ENCODE measurements around the gene ASB4.
"Not testable (repeated sequence)": the region's sequence is repeated elsewhere in the genome, so short reads cannot be mapped to it uniquely, and the experiment has no call there.

ASB4 gene

DNA sequence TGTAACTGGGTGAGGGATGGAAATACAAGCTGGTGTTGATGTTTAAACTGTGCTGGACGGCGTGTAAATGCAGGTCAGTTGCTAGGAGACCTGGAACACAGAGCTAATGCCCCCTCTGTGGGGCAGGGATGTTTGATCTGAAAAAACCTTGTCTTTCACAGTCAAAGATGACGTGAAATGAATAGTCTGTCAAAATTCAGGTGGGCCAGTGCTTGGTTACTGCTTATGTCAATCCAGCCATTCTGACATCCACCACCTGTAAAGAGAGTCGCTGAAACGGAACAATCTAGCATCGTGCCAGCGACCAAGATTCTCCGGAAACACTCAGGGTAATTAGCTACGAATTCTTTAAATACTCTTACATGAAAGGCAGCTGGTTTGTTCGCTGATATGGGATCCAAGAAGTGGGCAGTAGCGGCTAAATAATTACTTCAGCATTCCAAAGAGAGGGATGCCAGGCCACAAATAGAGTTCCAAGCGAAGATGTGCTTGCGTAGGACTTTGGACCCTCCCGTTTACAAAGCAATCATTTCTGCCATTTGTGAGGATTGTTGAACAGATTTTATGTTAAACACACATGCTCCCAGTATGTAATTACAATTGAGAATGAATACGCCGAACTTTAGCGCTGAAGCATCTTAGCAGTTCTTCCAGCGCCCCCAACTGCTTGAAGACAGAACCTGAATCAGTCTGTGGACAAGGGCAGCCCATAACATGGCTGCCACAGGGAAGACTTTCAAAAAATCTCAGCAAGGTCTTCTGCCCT lies 7.3 kb upstream of the ASB4 start:
- peak; percentile 24 for DNase-seq (ENCODE audit: low spot score)

DNA sequence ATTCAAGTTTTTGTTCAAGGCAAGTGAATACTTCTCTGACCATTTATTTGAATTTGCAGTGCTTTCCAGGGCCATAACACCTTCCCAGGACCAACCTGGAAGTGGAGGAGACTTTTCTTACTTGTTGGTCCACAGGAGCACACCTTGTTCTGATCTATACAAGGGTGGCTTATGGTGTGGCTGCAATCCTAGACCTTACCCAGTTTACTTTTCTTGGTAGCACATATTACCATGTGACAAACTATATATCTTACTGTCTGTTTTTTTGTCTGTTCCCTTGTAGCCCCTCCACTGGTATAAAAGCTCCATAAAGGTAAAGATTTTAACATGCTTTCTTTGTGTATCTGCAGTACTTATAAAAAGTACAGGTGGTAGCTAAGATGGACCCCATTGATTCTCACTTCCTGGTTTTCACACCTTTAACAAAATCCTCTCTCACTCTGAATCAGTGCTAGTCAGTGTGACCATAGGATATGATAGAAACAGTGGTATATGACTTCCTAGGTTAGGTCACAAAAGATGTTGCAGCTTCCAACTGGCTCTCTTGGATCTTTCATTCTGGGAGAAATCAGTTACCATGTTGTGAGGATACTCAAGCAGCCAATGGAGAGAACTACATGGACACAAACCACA lies 5.6 kb upstream of the ASB4 start:
- no peak for DNase-seq (ENCODE audit: low spot score)

DNA sequence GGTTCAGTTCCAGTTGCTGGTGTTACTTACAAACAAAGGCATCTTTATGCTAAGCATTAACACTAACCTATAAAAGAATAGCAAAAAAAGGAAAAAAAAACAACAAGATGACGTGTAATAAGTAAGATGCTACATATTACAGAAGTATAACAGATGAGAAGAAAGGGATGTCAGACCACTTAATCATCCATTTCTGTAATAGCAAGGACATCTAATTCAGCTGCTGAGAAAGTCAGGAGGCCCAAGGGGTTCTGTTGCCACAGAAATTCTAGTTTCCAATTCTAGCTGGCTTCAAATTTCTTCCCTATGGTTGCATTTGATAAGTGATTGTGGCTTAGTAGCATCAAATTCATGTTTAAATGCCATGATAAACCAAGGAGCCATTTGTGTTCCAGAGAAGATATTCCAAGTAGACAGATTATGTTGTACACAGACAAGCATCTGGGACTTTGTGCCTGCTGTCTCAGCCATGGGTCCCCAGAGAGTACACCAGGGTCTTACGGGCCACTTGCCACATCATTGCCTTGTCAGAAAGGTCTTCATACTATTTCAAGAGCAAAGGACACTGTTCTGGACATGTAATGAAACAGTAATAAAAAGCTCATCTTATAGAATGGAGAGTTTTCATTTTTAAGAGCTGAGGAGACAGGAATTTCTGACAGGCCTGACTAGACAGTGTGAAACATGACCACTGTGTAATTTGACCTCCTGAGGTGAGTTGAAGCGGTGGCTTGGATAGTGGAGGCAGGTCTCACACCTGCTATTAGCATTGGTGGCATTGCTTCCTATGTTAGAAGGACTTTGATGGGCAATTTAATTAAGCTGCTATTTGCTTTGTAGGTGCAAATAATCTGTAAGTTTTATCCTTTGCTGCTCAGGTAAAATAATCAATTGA lies 4.2 kb upstream of the ASB4 start:
- DNase-seq (ENCODE audit: low spot score): no peak

DNA sequence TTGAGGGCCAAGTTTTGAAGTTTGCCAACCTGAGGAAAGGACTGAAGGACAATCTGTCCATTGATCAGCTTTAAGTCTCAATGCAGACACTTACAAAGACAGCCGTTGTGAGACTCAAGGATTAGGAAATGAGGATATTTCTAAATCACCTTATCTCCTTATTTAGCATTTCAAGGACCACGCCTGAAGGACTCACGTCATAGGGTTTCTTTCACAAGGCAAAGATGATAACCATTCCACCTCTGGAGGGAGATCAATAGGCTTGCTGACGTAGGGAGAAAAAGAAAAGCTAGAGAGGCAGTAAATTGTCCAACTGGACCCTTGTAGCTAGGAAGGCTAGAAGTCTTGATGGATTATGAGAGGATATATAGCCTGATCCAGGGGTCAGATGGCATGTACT lies 3.3 kb upstream of the ASB4 start:
- no peak for DNase-seq (ENCODE audit: low spot score)

DNA sequence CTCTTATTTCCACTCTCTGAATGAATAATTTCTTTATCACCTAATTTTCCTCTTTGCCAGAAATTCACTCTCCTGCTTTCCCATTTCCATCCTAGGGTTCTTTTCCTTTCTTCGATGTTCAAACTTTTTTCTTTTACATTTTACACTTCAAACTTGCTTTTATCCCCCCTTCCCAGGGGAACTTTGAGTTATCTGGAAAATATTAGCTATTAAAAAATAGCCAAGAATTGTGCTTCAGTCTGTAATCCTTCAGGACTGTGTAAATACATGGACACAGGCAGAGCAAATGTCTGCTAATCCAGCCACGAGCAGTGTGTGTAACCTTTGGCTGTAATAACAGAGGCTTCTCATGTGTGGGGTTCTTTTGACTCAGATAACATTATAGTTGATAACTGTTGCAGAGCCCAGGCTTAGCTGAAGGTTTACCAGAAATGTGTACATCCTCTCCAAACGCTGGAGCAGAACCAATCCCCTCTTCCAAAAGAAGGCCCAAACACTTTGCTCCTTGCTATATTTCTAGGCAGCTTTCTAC lies 4.6 kb downstream of the ASB4 start:
- DNase-seq (ENCODE audit: low spot score): no peak

DNA sequence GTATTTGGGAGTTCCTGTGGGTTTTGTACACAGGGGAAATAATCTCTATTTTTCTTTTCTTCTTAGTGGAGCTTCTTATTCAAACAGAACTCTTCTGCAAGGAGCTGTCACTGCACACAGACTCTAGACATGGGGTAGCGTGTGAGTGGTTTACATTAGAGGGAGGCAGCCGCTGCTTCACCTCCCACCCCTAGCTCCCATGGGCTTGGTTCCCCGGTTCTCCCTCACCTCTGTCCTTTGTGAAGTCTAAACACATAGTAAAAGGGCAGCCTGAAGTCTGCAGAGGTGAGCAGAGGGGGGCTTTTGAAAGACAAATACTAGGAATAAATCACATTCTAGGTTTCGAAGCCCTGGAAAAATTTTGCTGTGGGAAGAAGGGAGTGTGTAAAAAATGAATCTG lies 5.5 kb downstream of the ASB4 start:
- DNase-seq (ENCODE audit: low spot score): no peak

DNA sequence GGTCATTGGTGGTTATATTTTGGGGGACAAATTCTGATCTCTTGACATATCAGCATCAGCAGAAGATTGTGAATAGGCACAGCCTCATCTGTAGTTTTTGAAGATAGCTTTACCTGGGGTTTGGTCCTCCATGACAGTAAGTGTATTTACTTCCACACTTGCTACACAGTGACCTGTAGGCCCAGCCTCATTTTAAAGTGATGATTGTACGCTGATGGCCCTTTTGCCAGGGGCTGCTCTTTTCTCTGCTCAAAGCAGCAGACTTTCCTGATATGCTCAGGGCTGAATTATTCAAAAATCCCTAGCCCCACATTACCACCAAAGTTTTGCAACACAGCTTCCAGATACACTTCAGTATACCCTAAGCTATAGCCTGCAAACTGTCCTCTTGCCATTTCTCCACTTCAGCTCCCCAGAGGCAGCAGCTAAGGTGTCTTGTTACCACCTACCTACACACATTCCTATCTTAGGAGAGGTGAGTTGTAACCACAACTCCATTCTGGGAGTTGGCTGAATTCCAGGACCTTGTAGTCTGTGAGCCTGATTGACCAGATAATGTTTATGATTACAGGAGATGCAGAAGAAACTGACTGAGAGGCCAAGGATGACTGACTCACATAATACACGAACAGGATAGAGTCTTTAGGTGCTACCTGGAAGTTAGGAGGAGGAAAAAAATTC lies 6.0 kb downstream of the ASB4 start:
- DNase-seq (ENCODE audit: low spot score): no peak

DNA sequence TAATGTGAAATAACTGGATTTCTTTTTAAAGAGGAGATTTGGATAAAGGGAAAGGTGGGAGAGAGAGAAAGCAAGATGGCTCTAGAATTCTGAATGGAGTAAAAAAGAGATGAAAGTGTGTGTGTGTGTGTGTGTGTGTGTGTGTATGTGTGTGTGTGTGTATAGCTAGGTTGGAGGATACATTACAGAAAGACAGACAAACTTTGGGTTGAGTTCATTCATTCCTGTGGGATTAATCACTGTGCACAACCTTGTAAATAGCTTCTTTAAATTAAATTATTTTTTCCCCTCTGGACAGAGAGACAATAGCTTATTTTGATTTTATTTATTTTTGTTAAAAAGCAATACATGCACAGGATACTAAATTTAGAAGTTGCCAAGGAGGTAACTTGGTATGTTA lies 7.5 kb downstream of the ASB4 start:
- no peak for DNase-seq (ENCODE audit: low spot score)

DNA sequence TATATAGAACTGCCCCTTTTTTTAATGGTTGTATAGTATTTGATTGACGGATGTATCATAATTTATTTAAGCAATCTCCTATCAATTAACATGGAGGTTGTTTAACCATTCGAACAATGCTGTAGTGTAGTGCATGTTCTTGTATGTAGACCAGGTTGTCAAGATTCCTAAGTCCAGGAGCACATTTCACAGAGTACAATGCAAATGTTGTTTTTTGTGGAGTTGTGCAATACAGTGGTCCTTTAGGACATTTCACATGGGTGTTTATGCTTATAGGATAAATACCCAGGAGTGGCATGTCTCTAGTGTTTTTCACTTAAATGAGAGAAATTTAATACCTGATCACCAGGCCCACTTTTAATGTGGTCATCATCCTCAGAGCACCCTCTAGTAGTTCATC lies 8.1 kb downstream of the ASB4 start:
- DNase-seq (ENCODE audit: low spot score): no peak

DNA sequence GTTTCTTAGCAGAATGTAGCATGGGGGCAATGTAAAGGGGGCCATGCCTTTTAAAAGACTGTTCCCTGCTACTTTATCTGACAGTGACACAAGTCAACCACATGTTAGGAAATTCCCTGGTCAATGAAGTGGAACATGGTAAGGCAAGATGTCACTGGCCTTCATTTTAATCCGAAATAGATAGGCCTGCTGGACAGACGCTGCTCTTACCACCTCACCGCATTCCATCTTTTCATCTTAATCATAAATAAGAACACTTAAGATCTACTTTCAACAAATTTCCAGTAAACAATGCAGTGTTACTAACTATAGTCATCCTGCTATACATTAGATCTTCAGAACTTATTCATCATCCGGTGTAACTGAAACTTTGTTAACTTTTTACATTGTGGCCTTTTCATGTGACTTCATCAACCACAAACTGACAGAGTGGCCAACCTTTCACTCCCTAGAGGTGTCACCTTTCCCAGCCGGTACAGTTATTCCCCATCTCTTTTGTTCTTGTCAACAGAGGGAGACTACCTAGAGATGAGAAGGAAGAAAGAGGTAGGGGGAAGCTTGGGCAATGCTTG lies 15.6 kb downstream of the ASB4 start:
- DNase-seq (ENCODE audit: low spot score): no peak

DNA sequence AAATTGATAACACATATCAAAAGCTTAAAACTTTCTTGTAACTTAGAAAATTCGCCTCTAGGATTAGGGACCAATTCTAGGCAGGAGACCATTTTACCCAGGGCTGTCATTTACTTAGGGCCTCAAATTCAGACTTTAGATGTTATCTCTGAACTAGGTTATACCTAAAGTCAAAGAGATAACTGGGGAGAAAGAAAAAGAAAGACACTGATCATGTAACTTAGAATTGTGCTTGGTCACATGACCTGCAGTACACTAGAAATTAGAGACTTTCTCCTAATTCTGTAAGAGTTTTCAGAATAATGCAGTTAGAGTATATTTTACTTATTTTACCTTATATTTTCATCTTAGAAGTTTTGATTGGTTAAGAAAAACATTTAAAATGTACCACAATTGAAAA lies 16.7 kb downstream of the ASB4 start:
- no peak for DNase-seq (ENCODE audit: low spot score)

DNA sequence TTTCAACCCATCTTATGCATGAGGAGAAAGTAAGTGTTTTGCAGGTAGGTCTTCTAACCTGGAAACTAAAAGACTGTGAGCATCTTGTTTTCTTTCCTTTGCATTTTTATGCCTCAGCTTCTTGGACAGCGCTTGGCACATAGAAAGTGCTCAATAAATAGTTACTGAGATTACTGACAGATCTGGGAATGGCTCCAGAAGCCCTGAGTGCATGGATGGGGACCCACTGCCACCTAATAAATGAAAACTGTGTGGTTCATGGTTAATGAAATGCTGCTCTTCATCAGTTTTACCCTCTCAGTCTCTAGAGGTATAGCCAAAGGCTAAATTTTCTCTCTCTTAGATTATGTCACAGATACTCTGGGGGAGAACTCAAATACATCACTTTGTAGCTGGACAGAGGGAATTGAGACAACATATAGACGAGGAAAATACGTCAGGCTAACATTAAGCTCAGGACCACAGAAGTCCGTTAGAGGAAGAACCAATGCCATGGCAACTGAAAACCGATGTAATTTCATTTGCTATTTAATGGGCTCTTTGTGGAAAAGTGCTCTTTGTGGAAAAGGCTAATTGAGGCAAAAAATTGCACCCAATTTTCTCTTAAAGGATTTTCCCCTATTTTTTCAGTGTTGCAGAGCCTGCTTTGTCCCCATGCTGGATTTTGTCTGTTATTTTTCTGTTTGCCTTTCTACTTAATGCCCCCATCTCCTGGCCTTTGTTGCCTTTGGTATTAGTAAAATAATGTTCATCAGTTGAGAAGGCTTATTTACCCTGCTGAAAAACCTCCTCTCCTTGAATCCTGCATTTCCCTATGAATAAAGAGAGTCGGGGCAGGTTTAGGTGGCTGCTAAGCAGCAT lies 17.8 kb downstream of the ASB4 start:
- DNase-seq (ENCODE audit: low spot score): no peak

DNA sequence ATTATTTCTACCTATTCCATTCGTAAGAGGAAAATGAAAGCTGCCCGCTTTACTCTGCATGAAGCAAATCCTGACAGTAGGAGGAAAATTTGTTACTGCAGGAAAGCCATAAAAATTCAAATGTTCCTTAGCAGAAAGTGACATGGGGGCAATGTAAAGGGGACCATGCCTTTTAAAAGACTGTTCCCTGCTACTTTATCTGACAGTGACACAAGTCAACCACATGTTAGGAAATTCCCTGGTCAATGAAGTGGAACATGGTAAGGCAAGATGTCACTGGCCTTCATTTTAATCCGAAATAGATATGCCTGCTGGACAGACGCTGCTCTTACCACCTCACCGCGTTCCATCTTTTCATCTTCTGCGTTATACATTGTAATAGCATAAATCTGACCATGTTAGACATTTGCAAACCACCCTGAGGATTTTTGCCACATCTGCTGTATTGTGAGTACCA lies 18.4 kb downstream of the ASB4 start:
- not testable (repeated sequence) for DNase-seq (ENCODE audit: low spot score)

DNA sequence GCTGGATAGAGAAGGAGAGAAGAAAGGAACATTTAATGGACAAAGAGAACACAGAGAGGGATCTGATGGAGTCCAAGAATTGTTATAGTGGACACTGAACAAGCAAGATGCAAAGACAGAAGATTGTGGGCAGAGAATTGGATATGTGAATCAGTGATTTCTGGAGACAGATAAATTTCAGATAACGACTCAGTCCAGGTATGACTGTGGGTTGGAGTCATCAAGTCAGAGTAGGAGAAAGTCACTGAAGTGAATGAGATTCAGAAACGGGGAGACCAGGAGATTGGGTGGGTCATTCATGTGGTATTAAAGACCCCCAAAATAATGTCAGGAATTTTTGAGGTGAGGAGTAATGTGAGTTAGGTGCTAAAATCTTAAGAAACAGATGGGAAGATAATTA lies 23.0 kb downstream of the ASB4 start:
- DNase-seq (ENCODE audit: low spot score): no peak

DNA sequence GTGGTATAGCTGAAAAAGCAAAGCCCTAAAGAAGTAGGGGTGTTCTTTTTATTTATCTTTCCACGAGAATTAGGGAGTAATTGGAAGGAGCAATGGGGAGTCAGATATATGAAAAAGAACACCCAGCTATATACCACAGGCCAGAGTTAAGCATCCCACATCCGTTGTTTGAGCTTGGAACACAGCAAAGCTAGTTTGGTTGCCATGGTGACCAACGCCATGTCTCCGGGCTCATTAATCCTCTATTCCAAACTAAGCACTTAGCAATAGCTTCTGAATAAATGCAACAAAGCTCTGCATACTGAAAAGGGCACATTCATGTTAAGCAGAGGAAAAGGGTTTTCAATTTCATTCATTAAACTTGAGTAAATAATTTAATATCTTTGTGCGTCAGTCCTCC lies 23.5 kb downstream of the ASB4 start:
- DNase-seq (ENCODE audit: low spot score): peak; percentile 13

DNA sequence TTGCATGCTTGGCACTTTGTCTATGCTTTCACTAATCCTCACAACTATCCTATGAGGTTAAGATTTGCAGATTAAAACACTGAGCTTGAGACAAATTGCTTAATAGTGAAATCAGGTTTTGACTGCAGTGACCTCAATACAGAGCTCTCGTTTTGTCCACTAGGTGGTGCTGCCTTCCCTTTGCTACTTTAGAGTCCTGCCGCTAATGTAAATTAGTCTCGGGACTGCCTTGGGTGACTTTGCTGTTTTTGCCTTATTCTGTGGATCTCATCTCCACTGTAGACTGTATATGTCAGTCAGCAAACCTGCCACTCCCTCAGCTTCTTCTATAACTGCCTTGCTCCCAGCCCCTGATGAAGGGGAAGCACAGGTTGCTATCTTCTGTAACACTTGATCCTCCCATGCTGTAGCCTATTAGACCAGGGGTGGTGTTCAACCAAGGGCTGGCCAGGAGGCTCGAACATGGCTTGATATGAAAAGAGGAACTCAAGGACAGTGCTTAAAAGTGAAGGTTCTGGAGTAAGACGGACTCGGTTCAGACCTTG lies 26.0 kb downstream of the ASB4 start:
- DNase-seq (ENCODE audit: low spot score): peak; percentile 56

DNA sequence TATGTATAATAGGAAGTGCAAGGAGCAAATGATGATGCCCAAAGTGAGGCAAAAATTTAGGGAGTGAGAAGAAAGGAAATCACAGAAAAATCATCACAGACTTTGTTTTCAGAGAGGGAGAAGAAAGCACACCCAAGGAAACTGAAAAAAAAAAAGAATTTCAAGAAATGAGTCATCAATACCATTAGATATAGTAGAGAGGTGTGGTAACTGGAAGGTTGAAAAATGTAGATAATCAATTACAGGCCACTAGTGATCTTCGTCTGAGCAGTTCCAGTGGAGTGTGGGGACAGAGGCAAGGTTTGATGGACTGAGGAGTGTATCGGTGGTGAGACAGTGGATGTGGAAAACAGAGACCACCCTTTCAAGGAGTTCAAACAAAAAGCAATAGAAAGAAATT lies 31.7 kb downstream of the ASB4 start:
- no peak for DNase-seq (ENCODE audit: low spot score)

DNA sequence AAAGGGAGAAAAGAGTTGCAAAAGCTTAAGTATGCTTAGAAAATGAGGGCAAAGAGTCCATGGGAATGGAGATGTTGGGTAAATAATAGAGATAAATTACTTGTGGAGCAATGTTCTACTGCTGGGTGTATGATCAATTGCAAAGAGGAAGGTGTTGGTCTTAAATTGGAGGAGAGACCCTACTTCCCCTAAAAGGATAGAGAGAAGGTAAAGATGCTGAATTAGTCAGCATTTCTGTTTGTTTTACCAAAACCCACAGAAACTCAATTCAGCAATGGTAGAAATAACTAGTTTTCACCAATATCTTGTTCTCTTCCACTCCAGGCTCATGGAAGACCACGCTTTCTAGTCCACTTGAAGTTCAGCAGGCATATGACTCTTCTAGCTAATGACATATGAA lies 32.1 kb downstream of the ASB4 start:
- no peak for DNase-seq (ENCODE audit: low spot score)

DNA sequence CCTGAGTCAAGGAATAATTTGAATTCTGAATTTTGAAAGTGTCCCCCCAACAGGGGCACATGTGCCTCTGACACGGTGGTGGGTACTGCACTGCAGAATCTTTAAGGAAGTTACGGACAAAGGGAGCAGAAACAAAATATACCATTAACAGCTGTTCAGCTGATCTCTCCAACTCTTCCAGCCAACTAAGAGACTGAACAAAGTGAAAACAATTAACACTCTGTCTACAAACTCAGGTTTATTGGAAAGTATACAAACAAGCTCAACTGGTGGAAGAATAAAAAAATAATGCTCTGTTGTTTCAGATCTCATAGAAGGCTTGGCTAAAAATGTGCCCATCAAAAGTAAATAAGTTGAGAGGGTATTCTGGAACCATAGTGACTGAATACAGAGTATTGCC lies 34.4 kb downstream of the ASB4 start:
- DNase-seq (ENCODE audit: low spot score): no peak

DNA sequence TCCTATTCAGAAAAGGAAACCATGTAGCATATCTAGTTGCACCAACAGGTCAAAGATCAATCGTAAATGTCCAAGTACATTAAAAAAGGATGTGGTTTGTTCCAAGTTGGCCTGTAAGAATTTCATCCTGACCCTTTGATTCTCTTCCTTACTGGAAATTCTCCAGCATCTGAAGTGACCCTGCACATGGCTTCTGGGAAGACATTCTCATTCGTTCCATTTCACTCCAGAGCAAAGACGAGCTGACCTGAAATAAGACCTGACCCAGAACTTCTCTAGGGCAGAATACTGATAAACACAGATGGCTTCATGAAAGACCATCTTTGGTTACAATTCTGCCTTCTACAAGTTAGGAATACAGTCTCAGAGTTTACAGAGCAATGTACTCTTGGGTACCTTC lies 39.8 kb downstream of the ASB4 start:
- no peak for DNase-seq (ENCODE audit: low spot score)
